Fibroblast of pulmonary artery (primary cell): ENCODE data around the gene NFASC.

Experiments
- DNase-seq: peaks from one replicate; pipeline ENCODE4 v3.0.0-alpha.2; 2010; ENCODE audit warnings: low read depth
- H3K4me3 ChIP-seq: replicated peaks from 2 replicates; pipeline ENCODE4 v1.5.1; 2011; ENCODE audit warnings: low read depth, mild to moderate bottlenecking, control low read depth, low read length, moderate library complexity
- CTCF ChIP-seq: IDR thresholded peaks from 2 replicates; pipeline ENCODE4 v1.5.1; 2011; ENCODE audit warnings: mild to moderate bottlenecking, control low read depth, low read length, inconsistent platforms; ENCODE audit errors: missing control alignments

Gene NFASC

DNA sequence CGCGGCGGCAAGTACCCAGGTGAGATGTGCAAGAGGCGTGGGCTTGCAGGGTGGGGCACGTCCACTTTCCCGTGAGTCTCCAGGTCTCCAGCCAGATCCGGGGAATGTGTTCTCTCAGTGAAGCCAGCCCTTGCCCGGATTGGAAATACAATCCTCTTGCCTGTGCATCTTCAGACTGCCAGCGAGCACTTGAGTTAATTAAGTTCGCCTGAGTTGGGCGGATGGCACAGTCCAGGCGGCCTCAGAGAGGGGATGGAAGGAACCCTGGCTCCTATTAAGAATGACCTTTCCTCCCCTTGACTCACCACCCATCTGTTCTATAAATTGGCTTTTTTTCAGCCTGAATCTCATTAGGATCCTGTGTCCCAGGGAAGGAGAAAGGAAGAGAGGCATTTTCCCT lies 139.0 kb downstream of the NFASC start:
- no peak overlapping the region for H3K4me3 ChIP-seq
- no peak for TF ChIP-seq CTCF
- no peak for DNase-seq

GRCh38 chr1:205012391-205013140 lies 141.9 kb downstream of the NFASC start:
- H3K4me3 ChIP-seq, result no peak overlapping the region
- no peak for TF ChIP-seq CTCF
- no peak for DNase-seq

- peak; percentile 57 for DNase-seq
- TF ChIP-seq CTCF, result no peak
Observed at GRCh38 chr1:205013683-205014367, 143.2 kb downstream of the NFASC start.

GRCh38 chr1:205014783-205015182 lies 144.1 kb downstream of the NFASC start:
- no peak overlapping the region for H3K4me3 ChIP-seq
- no peak for DNase-seq
- TF ChIP-seq CTCF, result no peak

More at GRCh38 chr1:205013683-205014367, 143.2 kb downstream of the NFASC start:
- no peak overlapping the region for H3K4me3 ChIP-seq

DNA sequence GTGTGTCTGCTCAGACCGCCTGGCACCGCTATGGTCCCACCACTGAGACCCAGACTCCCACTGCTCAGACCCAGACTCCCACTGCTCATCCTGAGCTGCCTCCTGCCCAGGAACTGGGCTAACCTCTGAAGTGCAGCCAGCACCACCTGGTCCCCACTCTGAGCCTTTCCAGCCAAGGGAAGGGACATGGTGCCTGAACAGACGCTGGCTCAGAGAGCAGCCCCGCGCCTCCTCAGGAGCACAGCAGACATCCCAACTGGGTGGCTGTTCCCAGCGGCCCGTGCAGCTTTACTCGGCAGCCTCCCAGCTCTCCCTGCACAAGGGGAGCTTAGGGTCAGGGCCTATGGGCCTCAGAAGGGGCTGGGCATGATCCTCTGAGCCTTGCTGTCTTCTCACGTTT lies 144.6 kb downstream of the NFASC start:
- no peak overlapping the region for H3K4me3 ChIP-seq
- no peak for DNase-seq
- no peak for TF ChIP-seq CTCF

- no peak overlapping the region for H3K4me3 ChIP-seq
- DNase-seq, result no peak
- no peak for TF ChIP-seq CTCF
Observed at GRCh38 chr1:205016075-205016474, 145.4 kb downstream of the NFASC start.

- DNase-seq, result no peak
- H3K4me3 ChIP-seq, result no peak overlapping the region
- no peak for TF ChIP-seq CTCF
Observed at GRCh38 chr1:205016584-205016983, 145.9 kb downstream of the NFASC start.
